GM20000 (cell line): ENCODE results near the gene ITM2C.

Experiments
- DNase-seq: peaks from one replicate; pipeline ENCODE4 v3.0.0; 2012; ENCODE audit warnings: low spot score
- TF ChIP-seq, protein P1 (sequence below): IDR thresholded peaks from 2 replicates; pipeline ENCODE4 v1.5.1; 2012; ENCODE audit warnings: mild to moderate bottlenecking, control low read depth; ENCODE audit errors: extremely low read depth, missing control alignments

Gene ITM2C

DNA sequence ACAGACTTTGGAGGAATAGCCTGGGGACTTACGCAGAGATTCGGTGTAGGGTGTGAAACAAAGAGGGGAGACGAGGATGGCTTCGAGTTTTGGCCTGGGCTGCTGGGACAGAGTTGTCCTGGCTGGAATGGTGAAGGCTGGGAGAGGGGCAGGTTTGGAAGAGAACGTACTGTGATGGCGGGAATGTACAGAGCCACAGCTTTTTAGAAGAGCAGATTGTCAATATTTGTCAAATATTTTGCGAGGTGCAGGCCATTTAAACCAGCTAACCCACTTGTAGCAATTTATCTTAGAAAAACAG is 14.4 kb upstream of the ITM2C start:
- TF ChIP-seq, protein P1, sequence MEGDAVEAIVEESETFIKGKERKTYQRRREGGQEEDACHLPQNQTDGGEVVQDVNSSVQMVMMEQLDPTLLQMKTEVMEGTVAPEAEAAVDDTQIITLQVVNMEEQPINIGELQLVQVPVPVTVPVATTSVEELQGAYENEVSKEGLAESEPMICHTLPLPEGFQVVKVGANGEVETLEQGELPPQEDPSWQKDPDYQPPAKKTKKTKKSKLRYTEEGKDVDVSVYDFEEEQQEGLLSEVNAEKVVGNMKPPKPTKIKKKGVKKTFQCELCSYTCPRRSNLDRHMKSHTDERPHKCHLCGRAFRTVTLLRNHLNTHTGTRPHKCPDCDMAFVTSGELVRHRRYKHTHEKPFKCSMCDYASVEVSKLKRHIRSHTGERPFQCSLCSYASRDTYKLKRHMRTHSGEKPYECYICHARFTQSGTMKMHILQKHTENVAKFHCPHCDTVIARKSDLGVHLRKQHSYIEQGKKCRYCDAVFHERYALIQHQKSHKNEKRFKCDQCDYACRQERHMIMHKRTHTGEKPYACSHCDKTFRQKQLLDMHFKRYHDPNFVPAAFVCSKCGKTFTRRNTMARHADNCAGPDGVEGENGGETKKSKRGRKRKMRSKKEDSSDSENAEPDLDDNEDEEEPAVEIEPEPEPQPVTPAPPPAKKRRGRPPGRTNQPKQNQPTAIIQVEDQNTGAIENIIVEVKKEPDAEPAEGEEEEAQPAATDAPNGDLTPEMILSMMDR = no peak
- no peak for DNase-seq

DNA sequence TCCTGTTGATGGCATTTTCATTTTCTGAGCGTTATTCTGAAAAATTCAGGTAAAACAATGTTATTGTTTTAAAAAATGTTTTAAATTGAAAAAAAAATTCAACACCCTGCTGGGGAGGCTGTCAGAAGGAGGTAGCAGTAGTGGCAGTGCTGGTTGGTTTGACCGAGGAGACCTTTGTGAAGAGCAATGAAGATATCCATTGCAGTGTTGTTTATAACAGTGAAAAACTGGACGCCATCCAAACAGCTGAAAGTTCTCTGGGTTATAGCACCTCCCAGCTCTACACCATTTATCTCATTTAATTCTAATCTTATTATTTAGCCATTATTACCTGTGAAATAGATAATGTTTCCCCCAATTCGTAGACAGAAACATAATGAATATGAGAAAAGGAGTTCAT is 12.6 kb upstream of the ITM2C start:
- TF ChIP-seq, protein P1 = no peak

DNA sequence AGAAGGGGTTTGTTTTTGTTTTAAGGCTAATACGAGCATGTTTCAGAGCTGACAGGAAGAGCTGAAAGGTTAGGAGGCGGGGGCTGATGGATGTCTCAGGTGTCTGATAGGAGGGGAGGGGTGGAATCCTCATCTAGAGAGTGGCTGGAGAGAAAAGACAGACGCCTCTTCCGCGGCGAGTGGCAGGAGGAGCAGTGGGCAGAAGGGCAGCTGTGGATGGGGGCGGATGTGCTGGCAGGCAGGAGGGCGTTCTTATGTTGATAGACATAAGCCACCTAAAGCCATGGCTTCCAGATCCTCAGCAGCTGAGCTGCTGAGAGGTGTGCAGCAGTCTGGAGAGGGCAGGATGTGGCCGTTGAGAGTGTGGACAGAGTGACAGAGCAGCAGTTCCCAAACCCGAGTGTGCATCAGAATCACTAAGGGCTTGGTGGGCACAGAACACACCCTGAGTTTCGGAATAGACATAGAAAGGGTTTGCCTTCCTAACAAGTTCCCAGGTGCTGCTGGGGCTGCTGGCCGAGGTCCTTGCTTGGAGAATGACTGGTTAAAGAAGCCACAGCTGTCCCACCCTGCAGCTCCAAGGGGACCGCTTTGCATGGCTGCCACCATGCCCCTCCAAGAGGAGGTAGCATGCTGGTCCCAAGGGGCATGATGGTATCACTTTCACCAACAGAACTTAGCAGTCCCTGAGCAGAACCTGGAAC is 3.0 kb upstream of the ITM2C start:
- no peak for DNase-seq
- TF ChIP-seq, protein P1 = no peak

More for the DNA sequence above, 12.6 kb upstream of the ITM2C start:
- DNase-seq = no peak

DNA sequence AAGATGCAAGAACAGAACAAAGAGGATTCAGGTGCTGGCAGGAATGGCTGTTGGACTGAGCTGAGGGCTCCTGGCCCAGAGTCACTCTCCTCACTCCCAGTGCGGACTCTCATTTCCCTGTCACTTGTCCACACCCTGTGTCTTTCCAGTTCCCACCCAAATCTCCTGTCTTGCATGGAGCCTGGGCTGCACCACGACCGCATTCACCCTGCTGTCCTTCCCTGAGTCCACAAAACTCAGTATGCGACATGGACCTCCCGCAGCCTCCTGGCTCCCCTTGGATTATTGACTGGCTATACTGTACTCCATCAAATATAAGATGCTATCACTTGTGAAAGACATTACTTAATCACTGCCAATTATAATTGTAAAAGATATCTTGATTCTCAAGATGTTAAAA is 2.5 kb upstream of the ITM2C start:
- TF ChIP-seq, protein P1 = no peak
- no peak for DNase-seq

DNA sequence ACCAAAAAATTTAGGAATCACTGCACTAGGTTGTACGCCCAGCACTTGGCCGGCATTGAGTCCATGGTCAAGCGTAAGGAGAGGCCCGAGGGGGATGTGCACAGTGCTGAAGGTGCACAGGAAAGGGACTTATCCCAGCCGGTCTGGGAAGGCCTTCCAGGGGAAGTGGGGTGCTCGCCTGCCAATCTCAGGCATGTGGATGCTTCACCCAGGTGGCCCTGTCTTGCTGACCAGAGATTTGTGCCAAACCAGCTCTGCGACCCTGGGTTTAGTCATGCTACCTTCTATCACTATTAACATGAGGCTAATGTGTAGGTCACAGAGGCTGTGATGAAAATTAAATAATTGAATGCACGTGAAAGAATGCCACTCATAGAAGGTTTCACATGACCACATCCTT is 1.7 kb upstream of the ITM2C start:
- DNase-seq = no peak

DNA sequence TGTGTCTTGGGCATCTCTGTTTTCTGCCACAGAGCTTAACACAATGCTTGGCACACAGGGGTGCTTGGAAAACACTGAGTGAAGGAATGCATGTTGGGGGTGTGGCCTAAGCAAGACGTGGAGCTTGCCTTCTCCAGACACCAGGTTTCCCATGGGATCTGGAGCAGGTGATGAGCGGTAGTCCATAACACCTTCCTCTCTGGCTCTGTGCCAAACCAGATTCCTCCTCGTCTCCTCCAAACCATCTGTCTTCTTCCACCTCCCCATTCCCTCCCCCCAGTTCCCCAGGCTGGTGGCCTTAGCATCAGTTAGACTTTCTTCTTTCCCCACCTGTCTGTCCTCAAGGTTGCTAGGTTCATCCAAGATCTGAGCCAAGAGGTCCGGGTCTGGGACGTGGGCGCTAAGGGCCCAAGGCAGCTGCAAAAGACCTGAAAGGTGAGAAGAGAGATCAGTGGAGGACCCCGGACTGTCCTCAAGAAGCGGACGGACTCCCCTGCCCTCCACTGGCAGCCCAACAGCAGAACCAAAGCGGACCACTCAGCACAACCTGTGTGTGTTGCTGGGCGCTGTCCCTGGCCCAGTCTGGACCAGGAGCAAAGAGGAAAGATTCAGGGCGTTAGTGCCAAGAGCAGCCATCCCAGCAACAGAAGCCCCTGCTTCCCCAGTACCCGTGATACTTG is 1.2 kb upstream of the ITM2C start:
- DNase-seq = no peak
- TF ChIP-seq, protein P1 = no peak

More for the DNA sequence above, 1.7 kb upstream of the ITM2C start:
- TF ChIP-seq, protein P1 = no peak

DNA sequence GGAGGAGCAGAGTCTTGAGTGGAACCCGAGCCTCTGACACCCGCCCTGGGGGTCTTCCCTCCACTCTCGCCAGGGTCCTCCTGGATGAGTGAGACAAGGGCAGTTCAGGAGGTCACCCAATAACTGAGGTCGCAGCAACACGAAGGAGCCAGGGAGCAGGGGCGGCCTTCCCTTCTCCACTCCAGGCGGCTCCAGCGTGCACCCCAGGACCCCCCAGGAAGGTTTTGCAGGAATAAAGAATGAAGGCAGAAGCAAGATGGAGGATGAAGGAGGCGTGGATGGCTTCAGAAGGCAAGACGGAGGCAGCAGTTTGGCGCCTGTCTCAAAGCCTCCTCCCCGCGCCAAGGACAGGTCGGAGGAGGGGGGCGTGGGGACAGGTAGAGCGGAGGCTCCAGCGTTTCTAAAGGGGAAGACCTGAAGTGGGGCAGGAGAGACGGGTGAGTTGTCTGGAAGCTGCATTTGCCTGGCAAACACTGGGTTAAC is 579 bp upstream of the ITM2C start:
- TF ChIP-seq, protein P1 = no peak
- no peak for DNase-seq
